Bronchus fibroblast of lung (primary cell): Measurements from ENCODE around the gene NTSR2. TPM values are rescaled to one million over a fixed set of nuclear protein-coding genes. Genes with fewer than 3 reads are reported as not detected.

Experiments used
- total RNA-seq: library from RNA; depleted of rRNA; stranded (reverse); fragments of >200 nt; gene quantifications from 2 replicates; pipeline ENCODE4 v1.2.3, GENCODE V29; 2015

NTSR2 gene
- total RNA-seq, result not detected in 2 replicates

GRCh38 chr2:11669454-11670291, at the start of gene NTSR2:
TSS of gene NTSR2 (minus strand) at chr2:11670195. CDS start at chr2:11670129, 66 bp downstream.

Other genes with a start within 250 kb of the NTSR2 start
- gene E2F6, start 204.0 kb downstream of the NTSR2 start, total RNA-seq, result 5.2 and 8.2 TPM in 2 replicates
- gene GREB1, start 136.2 kb downstream of the NTSR2 start, total RNA-seq, result 0.17 and 0.30 TPM in 2 replicates
- 61.8 and 67.4 TPM in 2 replicates for gene LPIN1, start 76.4 kb upstream of the NTSR2 start, total RNA-seq